Hematopoietic multipotent progenitor cell (in vitro differentiated cells): ENCODE results near the gene ZBTB5. TPM values are rescaled to one million over a fixed set of nuclear protein-coding genes. Genes with fewer than 3 reads are reported as not detected.
"Not testable (repeated sequence)": the region's sequence is repeated elsewhere in the genome, so short reads cannot be mapped to it uniquely, and the experiment has no call there.

Experiments
- DNase-seq, 3 donors: peaks; one replicate each; pipeline ENCODE4 v3.0.0-alpha.2; 2011 to 2015; ENCODE audit warnings: low read depth in 2 of 3, low spot score in 2 of 3
- total RNA-seq: library from RNA; depleted of rRNA; stranded (reverse); fragments of >200 nt; gene quantifications from one replicate; pipeline ENCODE4 v1.2.3, GENCODE V29; 2012

The ZBTB5 gene
- total RNA-seq, 1 donor: 21.3 TPM

GRCh38 chr9:37408933-37409710, 56.1 kb downstream of the ZBTB5 start:
- peak in 1 of 3 donors; percentile 30 for DNase-seq

- DNase-seq: peak in 1 of 3 donors; percentile 16
Measured at GRCh38 chr9:37407468-37407867, 57.8 kb downstream of the ZBTB5 start.

GRCh38 chr9:37406603-37407401, 58.4 kb downstream of the ZBTB5 start:
- DNase-seq: no peak

- DNase-seq: no peak
Measured at GRCh38 chr9:37405764-37406380, 59.4 kb downstream of the ZBTB5 start.

GRCh38 chr9:37405350-37405749, 59.9 kb downstream of the ZBTB5 start:
- DNase-seq: no peak

GRCh38 chr9:37404590-37404989, 60.7 kb downstream of the ZBTB5 start:
- DNase-seq: no peak

DNA sequence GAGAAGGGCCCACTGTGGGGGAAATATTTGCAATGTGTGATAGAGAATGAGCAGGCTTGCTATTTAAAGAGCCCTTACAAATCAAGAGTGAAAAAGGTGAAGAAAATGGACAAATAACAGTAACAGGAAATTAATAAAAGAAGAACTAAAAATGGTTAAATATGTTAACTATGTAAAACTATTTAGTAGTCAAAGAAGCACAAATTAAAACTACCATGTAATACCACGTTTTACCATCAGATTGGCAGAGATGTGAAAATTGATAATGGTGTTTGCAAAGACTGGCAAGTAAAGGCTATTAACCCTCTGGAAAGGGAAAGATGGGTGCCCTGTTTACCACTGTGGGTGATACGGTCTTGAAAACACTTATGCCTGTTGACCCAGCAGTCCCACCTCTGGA, 65.9 kb downstream of the ZBTB5 start:
- no peak for DNase-seq

DNA sequence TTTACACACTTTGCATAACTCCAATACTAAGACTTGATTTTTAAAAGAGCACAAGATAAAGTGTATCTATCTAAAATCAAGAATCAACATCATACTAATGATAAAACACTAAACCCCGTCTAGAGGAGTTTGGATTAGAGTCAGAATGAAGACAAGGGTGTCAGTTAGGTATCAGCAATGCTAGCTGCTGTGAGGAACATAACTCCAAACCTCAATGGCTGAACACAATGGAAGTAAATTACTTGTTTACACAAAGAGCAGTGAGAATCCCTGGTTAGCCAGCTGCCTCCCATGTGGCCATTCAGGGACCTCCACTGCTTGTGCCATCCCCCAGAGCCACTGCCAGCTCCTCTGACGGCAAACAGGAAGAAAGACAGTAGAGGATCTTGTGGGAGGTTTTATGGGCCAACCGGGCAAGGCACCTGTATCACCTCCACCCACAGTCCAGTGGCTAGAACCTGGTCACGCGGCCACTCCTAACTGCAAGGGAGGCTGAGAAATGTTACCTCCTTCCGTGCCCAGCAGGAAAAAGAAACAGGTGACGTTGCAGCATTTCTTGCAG, 66.7 kb downstream of the ZBTB5 start:
- DNase-seq: no peak

DNA sequence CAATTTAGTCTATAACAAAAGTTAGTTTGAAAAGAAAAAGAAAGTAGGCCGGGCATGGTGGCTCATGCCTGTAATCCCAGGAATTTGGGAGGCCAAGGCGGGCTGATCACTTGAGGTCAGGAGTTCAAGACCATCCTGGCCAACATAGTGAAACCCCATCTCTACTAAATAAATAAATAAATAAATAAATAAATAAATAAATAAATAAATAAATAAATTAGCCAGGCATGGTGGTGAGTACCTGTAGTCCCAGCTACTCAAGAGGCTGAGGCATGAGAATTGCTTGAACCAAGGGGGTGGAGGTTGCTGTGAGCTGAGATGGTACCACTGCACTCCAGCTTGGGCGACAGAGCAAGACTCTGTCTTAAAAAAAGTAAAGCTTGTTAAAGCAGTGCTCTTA, 67.3 kb downstream of the ZBTB5 start:
- DNase-seq: not testable (repeated sequence)

GRCh38 chr9:37395663-37396062, 69.6 kb downstream of the ZBTB5 start:
- no peak for DNase-seq

- no peak for DNase-seq
Measured at GRCh38 chr9:37395229-37395628, 70.0 kb downstream of the ZBTB5 start.

- no peak for DNase-seq
Measured at GRCh38 chr9:37392272-37392671, 73.0 kb downstream of the ZBTB5 start.

DNA sequence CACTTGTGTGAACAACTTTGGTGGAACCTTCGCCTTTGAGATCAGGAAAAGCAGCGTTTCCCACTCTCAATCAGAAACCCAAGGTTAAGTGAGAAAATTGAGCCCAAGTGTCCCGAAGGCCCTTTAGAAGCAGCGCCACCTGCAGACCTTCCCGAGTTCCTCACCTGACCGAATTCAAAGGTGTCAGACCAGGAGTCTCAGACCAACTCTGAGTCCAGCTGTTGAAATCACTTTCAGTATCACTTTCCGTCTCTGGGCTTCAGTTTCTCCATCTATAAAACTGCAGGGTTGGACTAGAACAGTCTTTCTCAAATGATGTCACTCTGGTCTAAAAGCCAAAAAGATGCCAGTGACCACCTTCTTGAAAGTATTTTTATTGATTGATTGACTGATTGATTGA, 74.5 kb downstream of the ZBTB5 start:
- peak in 1 of 3 donors; percentile 39 for DNase-seq

Other genes starting within 250 kb of the ZBTB5 start
- gene GRHPR, start 42.8 kb downstream of the ZBTB5 start, total RNA-seq: 184 TPM
- 23.4 TPM for gene POLR1E, start 20.5 kb upstream of the ZBTB5 start, total RNA-seq
- gene FBXO10, start 110.9 kb upstream of the ZBTB5 start, total RNA-seq: 4.6 TPM
- 49.0 TPM for gene TOMM5, start 127.1 kb upstream of the ZBTB5 start, total RNA-seq
- under 0.01 TPM for gene FRMPD1, start 185.5 kb upstream of the ZBTB5 start, total RNA-seq